PC-3 (cell line): Measurements from ENCODE around the gene SFT2D1.

Source experiments
- CTCF ChIP-seq: fragments of 300-600 bp; sonication (generic); conservative IDR thresholded peaks from 2 replicates; pipeline ENCODE4 v1.5.1; 2017; ENCODE audit warnings: antibody characterized with exemption, low read depth, mild to moderate bottlenecking, low read length
- EZH2phosphoT487 ChIP-seq: fragments of 300-600 bp; sonication (generic); IDR thresholded peaks from 2 replicates; pipeline ENCODE4 v1.6.1; 2018; ENCODE audit warnings: mild to moderate bottlenecking, antibody characterized with exemption, low read length, borderline replicate concordance

GRCh38 chr6:166304106-166304505 is 38.2 kb downstream of the SFT2D1 start:
- TF ChIP-seq EZH2phosphoT487 (no peak), CTCF (no peak)
